ENCODE data around the gene PABPC1L.

The PABPC1L gene

DNA sequence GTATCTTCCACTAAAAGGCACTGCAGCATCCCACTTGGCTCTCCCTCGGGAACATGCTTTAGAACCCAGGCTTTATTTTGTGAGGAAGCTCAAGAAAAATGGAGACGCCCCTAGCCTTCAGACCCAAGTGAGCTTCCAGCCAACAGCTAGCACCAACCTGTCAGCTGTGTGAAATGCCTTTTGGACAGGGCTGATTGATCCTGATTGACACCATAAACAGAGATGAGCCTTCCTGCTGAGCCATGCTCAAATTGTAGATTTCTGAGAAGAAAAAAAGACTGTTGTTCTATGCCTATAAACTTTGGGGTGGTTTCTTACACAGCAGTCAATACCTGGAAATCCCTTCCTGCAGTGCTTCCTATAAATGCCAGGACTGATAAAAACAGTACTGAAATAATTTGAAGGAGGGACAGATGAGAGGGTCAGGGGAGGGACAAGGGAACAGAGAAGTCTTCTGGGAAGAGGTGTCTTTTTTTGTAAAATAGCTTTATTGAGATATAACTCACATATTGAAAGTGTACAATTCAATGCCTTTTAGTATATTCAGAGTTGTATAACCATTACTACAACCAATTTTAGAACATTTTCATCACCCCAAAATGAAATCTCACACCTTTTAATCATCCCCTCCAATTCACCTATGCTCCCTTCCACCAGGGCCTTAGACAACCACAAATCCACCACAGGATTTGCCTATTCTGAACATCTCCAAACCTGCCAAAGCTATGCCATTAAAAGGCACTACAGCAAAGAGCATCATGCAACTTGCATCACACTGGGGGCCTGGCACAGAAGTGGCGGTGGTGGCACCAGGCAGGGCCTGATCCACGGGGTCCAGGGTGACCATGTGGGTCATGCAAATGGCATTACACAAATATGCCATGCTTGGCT is 53.7 kb downstream of the PABPC1L start:
- TF ChIP-seq, protein P1, sequence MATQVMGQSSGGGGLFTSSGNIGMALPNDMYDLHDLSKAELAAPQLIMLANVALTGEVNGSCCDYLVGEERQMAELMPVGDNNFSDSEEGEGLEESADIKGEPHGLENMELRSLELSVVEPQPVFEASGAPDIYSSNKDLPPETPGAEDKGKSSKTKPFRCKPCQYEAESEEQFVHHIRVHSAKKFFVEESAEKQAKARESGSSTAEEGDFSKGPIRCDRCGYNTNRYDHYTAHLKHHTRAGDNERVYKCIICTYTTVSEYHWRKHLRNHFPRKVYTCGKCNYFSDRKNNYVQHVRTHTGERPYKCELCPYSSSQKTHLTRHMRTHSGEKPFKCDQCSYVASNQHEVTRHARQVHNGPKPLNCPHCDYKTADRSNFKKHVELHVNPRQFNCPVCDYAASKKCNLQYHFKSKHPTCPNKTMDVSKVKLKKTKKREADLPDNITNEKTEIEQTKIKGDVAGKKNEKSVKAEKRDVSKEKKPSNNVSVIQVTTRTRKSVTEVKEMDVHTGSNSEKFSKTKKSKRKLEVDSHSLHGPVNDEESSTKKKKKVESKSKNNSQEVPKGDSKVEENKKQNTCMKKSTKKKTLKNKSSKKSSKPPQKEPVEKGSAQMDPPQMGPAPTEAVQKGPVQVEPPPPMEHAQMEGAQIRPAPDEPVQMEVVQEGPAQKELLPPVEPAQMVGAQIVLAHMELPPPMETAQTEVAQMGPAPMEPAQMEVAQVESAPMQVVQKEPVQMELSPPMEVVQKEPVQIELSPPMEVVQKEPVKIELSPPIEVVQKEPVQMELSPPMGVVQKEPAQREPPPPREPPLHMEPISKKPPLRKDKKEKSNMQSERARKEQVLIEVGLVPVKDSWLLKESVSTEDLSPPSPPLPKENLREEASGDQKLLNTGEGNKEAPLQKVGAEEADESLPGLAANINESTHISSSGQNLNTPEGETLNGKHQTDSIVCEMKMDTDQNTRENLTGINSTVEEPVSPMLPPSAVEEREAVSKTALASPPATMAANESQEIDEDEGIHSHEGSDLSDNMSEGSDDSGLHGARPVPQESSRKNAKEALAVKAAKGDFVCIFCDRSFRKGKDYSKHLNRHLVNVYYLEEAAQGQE (IDR thresholded peaks at IDR 0.05; ENCODE audit: low read depth), result no peak

DNA sequence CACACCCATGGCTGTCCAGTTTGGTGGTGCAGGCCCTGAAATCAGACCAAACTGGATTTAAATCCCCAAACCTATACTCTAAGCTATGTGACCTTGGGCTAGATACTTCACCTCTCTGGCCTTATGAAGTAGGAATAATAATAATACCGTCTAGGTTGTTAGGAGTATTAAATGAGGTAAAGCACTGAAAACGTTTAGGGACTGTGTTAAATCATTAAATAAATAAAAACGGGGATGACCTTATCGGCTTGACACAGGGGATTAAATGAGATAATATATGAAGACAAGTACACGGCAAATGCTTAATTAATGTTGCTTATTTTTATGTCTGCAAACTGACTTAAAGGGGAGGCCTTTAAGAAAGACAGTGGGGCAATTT is 55.8 kb downstream of the PABPC1L start:
- no peak for TF ChIP-seq CEBPB (IDR thresholded peaks at IDR 0.05)

DNA sequence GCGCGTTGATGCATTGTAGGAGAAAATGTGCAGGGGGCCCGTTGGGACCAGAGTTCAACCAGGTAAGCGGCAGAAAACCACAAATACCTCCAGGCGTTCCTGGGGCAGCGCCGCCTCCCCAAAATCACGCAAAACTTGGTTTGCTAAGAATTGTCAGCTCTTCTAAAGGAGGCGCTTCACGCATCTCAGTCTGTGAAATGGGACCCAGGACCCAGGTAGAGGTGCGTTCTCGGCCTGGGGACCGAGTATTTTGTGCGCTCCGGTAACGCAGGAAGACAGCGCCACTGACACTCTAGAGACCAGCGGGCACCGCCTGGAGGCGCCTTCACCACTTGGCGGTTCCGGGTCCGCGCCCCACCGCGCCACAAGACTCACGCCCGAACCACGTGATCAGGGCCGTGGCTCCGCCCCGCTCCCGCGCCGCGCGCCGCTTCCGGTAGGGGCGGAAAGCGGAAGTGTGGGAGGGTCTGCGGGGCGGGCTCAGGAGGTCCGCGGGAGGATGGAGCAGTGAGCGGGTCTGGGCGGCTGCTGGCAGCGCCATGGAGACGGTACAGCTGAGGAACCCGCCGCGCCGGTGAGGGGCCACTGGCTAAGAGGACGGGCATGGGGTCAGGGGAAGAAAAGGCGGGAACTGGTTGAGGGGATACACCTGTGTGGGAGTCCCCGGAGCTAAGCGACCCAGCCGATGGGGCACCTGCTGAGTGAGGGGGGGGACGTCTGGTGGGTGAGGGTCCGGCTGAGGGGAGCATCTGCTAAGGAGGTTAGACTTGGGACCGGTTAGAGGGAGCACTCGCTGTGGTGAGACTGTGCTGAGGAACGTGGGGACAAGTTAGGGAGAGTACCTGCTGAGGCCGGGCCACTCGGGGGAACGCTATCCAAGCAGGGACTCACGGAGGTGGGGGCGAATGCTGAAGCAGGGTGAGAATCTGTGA is 56.4 kb downstream of the PABPC1L start, which contains the start of gene STK4:
TSS of gene STK4 (plus strand) at position 483 of the 932 bp plus-strand sequence. CDS start at position 540, 57 bp downstream.
- peak; percentile 71 for TF ChIP-seq TAF1 (IDR thresholded peaks at IDR 0.05; ENCODE audit: low read depth)
- TF ChIP-seq, protein P1 (IDR thresholded peaks at IDR 0.05; ENCODE audit: low read depth), result no peak
- TF ChIP-seq, protein P2, sequence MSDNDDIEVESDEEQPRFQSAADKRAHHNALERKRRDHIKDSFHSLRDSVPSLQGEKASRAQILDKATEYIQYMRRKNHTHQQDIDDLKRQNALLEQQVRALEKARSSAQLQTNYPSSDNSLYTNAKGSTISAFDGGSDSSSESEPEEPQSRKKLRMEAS (IDR thresholded peaks at IDR 0.05), result peak; percentile 87
- TF ChIP-seq TCF12 (IDR thresholded peaks at IDR 0.05; ENCODE audit: low read depth), result peak; percentile 41; the same call in 1 of the 2 replicates
- no peak for TF ChIP-seq EP300 (IDR thresholded peaks at IDR 0.05; ENCODE audit: borderline replicate concordance)
- TF ChIP-seq CEBPB (IDR thresholded peaks at IDR 0.05), result no peak
- no peak for TF ChIP-seq FOXM1 (IDR thresholded peaks at IDR 0.05; ENCODE audit: borderline replicate concordance, low read depth)
- TF ChIP-seq, protein P3, sequence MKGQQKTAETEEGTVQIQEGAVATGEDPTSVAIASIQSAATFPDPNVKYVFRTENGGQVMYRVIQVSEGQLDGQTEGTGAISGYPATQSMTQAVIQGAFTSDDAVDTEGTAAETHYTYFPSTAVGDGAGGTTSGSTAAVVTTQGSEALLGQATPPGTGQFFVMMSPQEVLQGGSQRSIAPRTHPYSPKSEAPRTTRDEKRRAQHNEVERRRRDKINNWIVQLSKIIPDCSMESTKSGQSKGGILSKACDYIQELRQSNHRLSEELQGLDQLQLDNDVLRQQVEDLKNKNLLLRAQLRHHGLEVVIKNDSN (IDR thresholded peaks at IDR 0.05), result peak; percentile 97
- peak; percentile 76; the same call in 1 of the 2 replicates for TF ChIP-seq ZBTB7A (IDR thresholded peaks at IDR 0.05; ENCODE audit: low read depth)
- TF ChIP-seq RAD21 (IDR thresholded peaks at IDR 0.05; ENCODE audit: low read depth), result peak; percentile 32; the same call in 1 of the 2 replicates
- no peak for TF ChIP-seq TEAD4 (IDR thresholded peaks at IDR 0.05)
- no peak for TF ChIP-seq NFIC (IDR thresholded peaks at IDR 0.05)
- no peak for TF ChIP-seq CREB1 (IDR thresholded peaks at IDR 0.05; ENCODE audit: low read depth)
- TF ChIP-seq YY1 (IDR thresholded peaks at IDR 0.05; ENCODE audit: low read depth), result no peak
- TF ChIP-seq EGR1 (IDR thresholded peaks at IDR 0.05), result peak; percentile 58; the same call in 1 of the 2 replicates

DNA sequence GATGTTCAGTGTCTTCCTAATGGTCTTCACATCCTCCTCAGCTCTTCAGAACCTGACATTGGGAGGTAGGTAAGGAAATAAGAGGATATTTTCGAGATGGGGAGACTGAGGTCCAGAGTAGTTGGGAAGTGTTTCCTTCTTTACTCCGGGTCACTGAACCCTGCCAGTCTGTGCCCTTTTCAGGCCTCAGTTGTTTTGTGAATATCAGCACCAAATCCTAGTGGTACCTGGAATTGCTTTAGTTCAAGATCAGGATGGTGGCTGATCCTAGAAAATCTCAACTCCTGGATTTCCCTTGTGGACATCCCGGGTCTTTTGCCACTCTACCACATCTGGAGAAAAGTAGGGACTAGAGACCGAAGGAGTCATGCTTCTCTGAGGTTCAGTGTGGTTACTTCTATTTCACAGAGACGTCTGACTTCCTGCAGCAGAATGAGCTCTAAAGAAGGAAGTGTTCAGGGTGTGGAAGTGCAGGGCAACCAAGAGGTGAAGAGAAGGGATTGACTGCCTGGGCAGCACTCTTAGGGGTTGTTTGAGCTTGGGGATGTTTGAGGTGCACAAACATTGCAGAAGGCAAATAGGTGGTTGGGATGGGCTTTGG is 57.4 kb downstream of the PABPC1L start:
- TF ChIP-seq CREB1 (IDR thresholded peaks at IDR 0.05; ENCODE audit: low read depth), result no peak
- no peak for TF ChIP-seq EP300 (IDR thresholded peaks at IDR 0.05; ENCODE audit: borderline replicate concordance)
- TF ChIP-seq, protein P3 (IDR thresholded peaks at IDR 0.05), result no peak
- no peak for TF ChIP-seq RAD21 (IDR thresholded peaks at IDR 0.05; ENCODE audit: low read depth)
- TF ChIP-seq ZBTB7A (IDR thresholded peaks at IDR 0.05; ENCODE audit: low read depth), result no peak
- TF ChIP-seq TEAD4 (IDR thresholded peaks at IDR 0.05), result no peak
- no peak for TF ChIP-seq CEBPB (IDR thresholded peaks at IDR 0.05)
- TF ChIP-seq, protein P1 (IDR thresholded peaks at IDR 0.05; ENCODE audit: low read depth), result no peak
- TF ChIP-seq TCF12 (IDR thresholded peaks at IDR 0.05; ENCODE audit: low read depth), result no peak

Measured in Ishikawa (cell line).